Epithelial cell of proximal tubule (primary cell): ENCODE measurements around the gene KAT6B. TPM values are rescaled to one million over a fixed set of nuclear protein-coding genes. Genes with fewer than 3 reads are reported as not detected.

ENCODE experiments used
- DNase-seq: peaks from one replicate; pipeline ENCODE4 v3.0.0-alpha.2; 2011; ENCODE audit warnings: low read depth
- H3K4me3 ChIP-seq: 2 replicates; pipeline ENCODE4 v1.5.1; 2011; ENCODE audit warnings: low read depth, mild to moderate bottlenecking, low read length
- CTCF ChIP-seq: conservative IDR thresholded peaks from 2 replicates; pipeline ENCODE4 v1.5.1; 2012; ENCODE audit warnings: low read depth, mild to moderate bottlenecking, low read length
- total RNA-seq: library from RNA; depleted of rRNA; stranded (reverse); fragments of >200 nt; gene quantifications from 2 replicates; pipeline ENCODE4 v1.2.3, GENCODE V29; 2015

The KAT6B gene
- total RNA-seq, 1 donor from 2014 or later = 10.1 TPM

- no peak overlapping the region for H3K4me3 ChIP-seq
- no peak for TF ChIP-seq CTCF
- no peak for DNase-seq
Observed at GRCh38 chr10:75018686-75019307, 192.4 kb downstream of the KAT6B start.

GRCh38 chr10:75019370-75019769 lies 193.0 kb downstream of the KAT6B start:
- TF ChIP-seq CTCF = peak; percentile 48
- DNase-seq = no peak
- H3K4me3 ChIP-seq = no peak overlapping the region

GRCh38 chr10:75020168-75020567 lies 193.8 kb downstream of the KAT6B start:
- no peak overlapping the region for H3K4me3 ChIP-seq
- no peak for TF ChIP-seq CTCF
- DNase-seq = no peak

GRCh38 chr10:75021379-75022249 lies 195.2 kb downstream of the KAT6B start:
- no peak for TF ChIP-seq CTCF
- no peak for DNase-seq

GRCh38 chr10:75023074-75023473 lies 196.7 kb downstream of the KAT6B start:
- no peak overlapping the region for H3K4me3 ChIP-seq
- no peak for DNase-seq
- TF ChIP-seq CTCF = no peak

More at GRCh38 chr10:75021379-75022249, 195.2 kb downstream of the KAT6B start:
- no peak overlapping the region for H3K4me3 ChIP-seq

- no peak for DNase-seq
- H3K4me3 ChIP-seq = no peak overlapping the region
- TF ChIP-seq CTCF = no peak
Observed at GRCh38 chr10:75024971-75025523, 198.6 kb downstream of the KAT6B start.
